ENCODE results near the gene MARCO.
"Not testable (repeated sequence)": the region's sequence is repeated elsewhere in the genome, so short reads cannot be mapped to it uniquely, and the experiment has no call there.

Gene MARCO

DNA sequence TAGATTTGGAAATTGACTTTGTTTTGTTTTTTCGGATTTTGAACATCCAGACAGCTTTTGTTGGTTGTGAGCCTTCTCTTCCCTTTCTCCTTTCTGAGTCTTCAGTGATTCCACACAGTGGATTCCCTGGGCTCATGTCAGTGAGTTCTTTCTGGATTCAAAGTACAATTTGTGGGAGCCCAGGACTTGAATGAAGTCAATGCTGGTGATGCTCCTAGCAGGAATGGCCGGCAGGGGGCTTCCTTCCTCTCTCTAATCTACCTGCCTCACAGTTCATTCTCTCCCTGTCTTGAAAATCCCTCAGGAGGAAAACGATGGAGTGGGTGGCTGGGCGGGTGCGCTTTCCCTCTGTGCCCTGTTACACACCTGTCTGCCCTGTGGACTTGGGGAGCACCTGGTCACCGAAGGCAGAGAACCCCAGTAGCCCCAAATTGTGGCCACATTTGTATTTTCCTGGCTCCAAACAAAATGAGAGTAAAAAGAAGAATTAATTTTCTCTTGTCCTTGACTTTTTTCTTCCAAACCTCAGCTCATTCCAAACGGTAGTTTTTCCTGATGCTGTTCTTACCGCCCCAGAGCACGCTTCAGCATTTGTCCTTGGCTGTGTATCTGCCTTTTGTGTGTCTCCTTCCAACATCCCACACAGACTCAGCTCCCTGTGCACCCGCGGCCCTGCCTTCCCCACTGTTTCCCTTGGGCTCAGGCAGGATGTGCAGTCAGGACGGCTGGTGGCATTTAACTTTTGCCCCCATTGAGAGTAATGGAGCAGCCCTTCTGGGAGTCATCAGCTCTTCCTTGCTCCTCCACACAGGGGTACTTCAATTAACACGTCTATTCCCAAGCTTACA is 86.6 kb downstream of the MARCO start:
- no peaks in the 10 kb centered on the region for H3K27me3 ChIP-seq (ENCODE audit: control insufficient read depth, insufficient read depth, low read length)
- H3K9me3 ChIP-seq (ENCODE audit: control insufficient read depth, insufficient read depth, low read length) = no peaks in the 10 kb centered on the region
- H3K4me3 ChIP-seq (ENCODE audit: low read depth, low read length) = no peak overlapping the region
- H3K4me1 ChIP-seq (ENCODE audit: control insufficient read depth, insufficient read depth, low read length) = no peaks in the 10 kb centered on the region
- no peak overlapping the region for H3K9ac ChIP-seq (ENCODE audit: low read depth, low read length)
- H3K36me3 ChIP-seq (ENCODE audit: control insufficient read depth, insufficient read depth, low read length) = no peaks in the 10 kb centered on the region

DNA sequence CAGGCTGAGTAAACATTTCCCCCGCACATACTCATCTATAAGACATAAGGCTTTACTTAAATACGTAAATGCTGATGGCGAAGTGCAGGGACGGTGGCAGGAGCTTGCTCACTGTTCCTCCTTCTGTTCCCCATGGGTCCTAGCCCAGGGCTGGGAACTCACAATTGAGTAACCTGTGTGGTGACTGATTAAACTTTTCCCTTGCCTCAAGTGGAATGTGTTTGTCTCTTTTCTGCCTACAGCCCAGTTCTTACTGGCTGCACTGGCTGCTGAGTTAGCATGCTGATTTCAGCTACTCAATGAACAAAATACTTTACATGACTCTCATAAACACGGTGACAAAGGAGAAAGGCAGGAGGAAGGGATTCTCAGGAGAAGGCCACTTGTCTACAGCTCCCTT is 87.3 kb downstream of the MARCO start:
- H3K4me3 ChIP-seq (ENCODE audit: low read depth, low read length) = no peak overlapping the region
- no peak overlapping the region for H3K9ac ChIP-seq (ENCODE audit: low read depth, low read length)
- no peaks in the 10 kb centered on the region for H3K27me3 ChIP-seq (ENCODE audit: control insufficient read depth, insufficient read depth, low read length)
- no peaks in the 10 kb centered on the region for H3K4me1 ChIP-seq (ENCODE audit: control insufficient read depth, insufficient read depth, low read length)
- no peaks in the 10 kb centered on the region for H3K9me3 ChIP-seq (ENCODE audit: control insufficient read depth, insufficient read depth, low read length)
- H3K36me3 ChIP-seq (ENCODE audit: control insufficient read depth, insufficient read depth, low read length) = no peaks in the 10 kb centered on the region

DNA sequence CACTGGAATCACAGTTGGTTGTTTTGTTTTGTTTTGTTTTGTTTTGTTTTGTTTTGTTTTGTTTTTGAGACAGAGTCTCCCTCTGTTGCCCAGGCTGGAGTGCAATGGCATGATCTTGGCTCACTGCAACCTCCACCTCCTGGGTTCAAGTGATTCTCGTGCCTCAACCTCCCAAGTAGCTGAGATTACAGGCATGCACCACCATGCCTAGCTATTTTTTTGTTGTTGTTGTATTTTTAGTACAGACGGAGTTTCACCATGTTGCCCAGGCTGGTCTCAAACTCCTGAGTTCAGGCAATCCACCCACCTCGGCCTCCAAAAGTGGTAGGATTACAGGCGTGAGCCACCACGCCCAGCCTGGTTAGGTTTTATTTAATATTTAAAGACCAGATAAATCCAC is 95.9 kb downstream of the MARCO start:
- not testable (repeated sequence) for H3K9ac ChIP-seq (ENCODE audit: low read depth, low read length); H3K4me1 ChIP-seq (ENCODE audit: control insufficient read depth, insufficient read depth, low read length); H3K36me3 ChIP-seq (ENCODE audit: control insufficient read depth, insufficient read depth, low read length); H3K4me3 ChIP-seq (ENCODE audit: low read depth, low read length); H3K27me3 ChIP-seq (ENCODE audit: control insufficient read depth, insufficient read depth, low read length); H3K9me3 ChIP-seq (ENCODE audit: control insufficient read depth, insufficient read depth, low read length)

DNA sequence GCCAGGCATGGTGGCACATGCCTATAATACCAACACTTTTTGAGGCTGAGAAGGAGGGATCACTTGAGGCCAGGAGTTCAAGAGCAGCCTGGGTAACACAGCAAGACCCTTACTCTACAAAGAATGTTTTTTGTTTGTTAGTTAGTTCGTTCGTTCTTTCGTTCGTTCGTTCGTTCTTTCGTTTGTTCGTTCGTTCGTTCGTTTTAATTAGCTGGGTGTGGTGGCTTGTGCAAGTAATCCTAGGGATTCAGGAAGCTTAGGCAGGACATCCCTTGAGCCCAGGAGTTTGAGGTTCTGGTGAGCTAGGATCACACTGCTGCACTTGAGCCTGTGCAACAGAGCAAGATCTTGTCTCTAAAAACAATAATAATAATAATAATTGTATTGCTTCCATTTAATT is 98.7 kb downstream of the MARCO start:
- H3K4me1 ChIP-seq (ENCODE audit: control insufficient read depth, insufficient read depth, low read length) = no peaks in the 10 kb centered on the region
- H3K9ac ChIP-seq (ENCODE audit: low read depth, low read length) = no peak overlapping the region
- no peak overlapping the region for H3K4me3 ChIP-seq (ENCODE audit: low read depth, low read length)
- no peaks in the 10 kb centered on the region for H3K36me3 ChIP-seq (ENCODE audit: control insufficient read depth, insufficient read depth, low read length)
- H3K9me3 ChIP-seq (ENCODE audit: control insufficient read depth, insufficient read depth, low read length) = no peaks in the 10 kb centered on the region
- H3K27me3 ChIP-seq (ENCODE audit: control insufficient read depth, insufficient read depth, low read length) = no peaks in the 10 kb centered on the region
